ENCODE measurements around the gene ALDH8A1. TPM values are rescaled to one million over a fixed set of nuclear protein-coding genes. Genes with fewer than 3 reads are reported as not detected.

The ALDH8A1 gene, protein sequence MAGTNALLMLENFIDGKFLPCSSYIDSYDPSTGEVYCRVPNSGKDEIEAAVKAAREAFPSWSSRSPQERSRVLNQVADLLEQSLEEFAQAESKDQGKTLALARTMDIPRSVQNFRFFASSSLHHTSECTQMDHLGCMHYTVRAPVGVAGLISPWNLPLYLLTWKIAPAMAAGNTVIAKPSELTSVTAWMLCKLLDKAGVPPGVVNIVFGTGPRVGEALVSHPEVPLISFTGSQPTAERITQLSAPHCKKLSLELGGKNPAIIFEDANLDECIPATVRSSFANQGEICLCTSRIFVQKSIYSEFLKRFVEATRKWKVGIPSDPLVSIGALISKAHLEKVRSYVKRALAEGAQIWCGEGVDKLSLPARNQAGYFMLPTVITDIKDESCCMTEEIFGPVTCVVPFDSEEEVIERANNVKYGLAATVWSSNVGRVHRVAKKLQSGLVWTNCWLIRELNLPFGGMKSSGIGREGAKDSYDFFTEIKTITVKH
- 0.19 TPM for total RNA-seq
- long read RNA-seq = 0 reads

DNA sequence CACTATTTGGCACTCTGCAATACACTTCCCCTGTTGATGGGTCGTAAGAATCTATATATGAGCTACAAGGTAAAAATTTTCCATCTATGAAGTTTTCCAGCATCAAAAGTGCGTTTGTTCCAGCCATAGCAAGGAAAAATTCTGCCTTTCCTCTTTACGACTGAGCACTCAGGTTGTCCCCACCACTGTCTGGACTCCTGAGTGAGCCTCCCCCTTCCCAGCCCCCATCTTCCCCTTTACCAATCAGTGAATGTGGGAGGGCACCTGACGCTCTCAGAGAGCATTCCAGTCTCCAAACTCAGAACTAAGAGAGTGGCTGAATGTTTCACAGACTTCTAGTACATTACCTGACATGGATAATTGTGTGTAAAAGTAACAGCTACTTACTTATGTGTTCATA, at the start of gene ALDH8A1:
ALDH8A1 (minus strand) TSS at position 175 of the 400 bp plus-strand sequence; CDS start at position 127, 48 bp downstream.
- ATAC-seq (ENCODE audit: poor library complexity) (no peak), DNase-seq (no peak)
- intact Hi-C loops (cut with DNase I) = no loop called here

- DNase-seq (no peak), ATAC-seq (ENCODE audit: poor library complexity) (no peak)
- intact Hi-C loops (cut with DNase I) = no loop called here
Observed at GRCh38 chr6:134999107-134999506, 49.2 kb upstream of the ALDH8A1 start.

DNA sequence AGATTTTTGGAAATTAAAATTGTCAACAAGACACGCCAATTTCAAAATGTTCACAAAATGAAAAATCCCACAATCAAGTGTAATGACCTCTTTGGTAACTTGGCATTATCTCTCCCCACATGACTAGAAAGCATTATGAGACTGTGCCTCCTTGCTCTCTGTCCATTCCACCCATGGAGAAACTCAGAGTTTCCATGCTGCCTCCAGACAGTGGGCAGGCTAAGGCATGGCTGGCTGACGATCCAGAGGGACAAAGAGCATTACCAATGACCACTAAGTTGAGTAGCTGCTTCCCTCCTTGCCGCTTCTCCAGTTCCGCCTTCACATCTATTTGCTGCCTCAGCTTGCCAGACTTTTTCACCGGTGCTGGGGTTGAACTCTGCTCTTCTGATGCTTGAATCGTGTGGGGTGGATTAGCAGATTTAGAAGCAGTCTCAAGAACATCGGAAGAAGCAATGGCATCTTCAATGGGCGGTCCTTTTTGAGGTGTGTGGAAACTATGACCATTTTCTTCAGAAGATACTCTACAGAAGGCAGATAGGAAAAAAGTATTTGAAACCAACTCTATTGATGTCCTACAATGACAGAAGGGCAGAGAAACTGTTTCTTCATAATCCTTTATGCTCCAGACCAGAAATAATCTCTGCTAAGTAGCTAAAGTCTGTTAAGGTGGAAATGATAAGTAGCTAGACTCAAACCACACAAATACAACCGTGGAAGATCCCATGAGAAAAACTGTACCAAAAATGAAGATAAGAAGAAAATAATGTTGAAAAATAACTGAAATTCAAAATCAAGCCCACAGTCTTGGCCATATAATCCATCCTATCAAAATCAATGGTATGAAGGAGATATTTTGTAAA, 47.5 kb upstream of the ALDH8A1 start:
- ATAC-seq (ENCODE audit: poor library complexity) (no peak), DNase-seq (no peak)
- intact Hi-C loops (cut with DNase I) = no loop called here

DNA sequence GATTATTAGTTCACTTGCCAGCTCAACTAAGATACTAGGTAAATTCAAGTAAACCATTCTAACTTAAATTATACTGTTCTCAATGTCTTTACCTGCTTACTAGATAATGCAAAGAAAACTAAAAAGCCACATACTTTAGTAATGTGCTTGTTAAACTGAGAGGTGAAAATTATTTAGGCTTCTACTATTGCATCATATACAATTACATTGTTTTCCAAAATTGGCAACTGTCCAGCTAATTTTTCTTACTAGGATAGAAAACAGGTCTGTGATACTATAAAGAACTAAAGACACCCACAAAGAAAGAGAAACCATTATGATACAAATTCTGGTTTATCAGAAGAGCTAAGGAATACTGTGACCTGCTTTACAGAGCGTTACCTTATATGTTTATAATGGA, 45.6 kb upstream of the ALDH8A1 start:
- ATAC-seq (ENCODE audit: poor library complexity) (no peak), DNase-seq (no peak)
- intact Hi-C loops (cut with DNase I) = no loop called here

- ATAC-seq (ENCODE audit: poor library complexity) = no peak
- DNase-seq = no peak
- intact Hi-C loops (cut with DNase I) = no loop called here
Observed at GRCh38 chr6:134994431-134994830, 44.5 kb upstream of the ALDH8A1 start.

- DNase-seq (no peak), ATAC-seq (ENCODE audit: poor library complexity) (no peak)
- intact Hi-C loops (cut with DNase I) = no loop called here
Observed at GRCh38 chr6:134992155-134992554, 42.3 kb upstream of the ALDH8A1 start.

GRCh38 chr6:134990262-134990661, 40.4 kb upstream of the ALDH8A1 start:
- no peak for ATAC-seq (ENCODE audit: poor library complexity)
- DNase-seq = no peak
- intact Hi-C loops (cut with DNase I) = no loop called here

DNA sequence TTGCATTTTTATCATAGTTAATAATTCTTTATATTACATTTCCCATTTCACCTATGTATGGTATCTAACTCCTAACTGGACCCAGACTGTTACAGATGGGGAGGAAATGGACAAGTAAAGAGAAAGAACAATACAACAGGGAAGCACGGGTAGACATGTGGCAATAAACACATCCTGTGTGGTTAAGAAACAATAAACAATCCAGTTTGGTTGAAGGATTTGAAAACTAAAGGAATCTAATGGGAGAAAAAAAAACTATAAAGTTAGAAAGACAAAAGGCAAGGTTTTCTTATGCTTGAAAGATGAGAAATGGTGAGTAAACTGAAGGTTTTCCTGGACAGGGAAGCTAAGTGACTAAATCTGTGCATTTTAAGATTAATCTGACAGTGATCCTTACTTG, 34.9 kb upstream of the ALDH8A1 start:
- ATAC-seq (ENCODE audit: poor library complexity) (no peak), DNase-seq (no peak)
- intact Hi-C loops (cut with DNase I) = no loop called here

DNA sequence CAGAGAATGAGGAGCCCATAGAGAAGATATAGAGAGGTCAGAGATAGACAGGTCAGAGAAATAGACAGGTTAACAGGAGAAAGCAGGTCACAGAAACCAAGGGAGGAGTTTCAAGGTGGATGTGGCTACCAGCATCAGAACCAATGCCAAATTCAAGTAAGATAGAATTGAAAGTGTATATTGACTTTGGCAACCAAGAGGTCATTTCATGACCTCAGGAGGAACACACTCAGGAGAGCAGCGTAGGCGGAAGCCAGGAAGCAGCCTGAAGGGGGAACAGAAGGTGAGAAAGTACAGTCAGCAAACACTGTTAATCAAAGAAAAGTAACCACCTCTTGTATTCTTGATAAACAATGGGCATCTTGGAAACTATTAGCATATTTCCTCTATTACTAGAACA, 33.9 kb upstream of the ALDH8A1 start:
- intact Hi-C loops (cut with DNase I) = no loop called here
- no peak for DNase-seq
- ATAC-seq (ENCODE audit: poor library complexity) = no peak

DNA sequence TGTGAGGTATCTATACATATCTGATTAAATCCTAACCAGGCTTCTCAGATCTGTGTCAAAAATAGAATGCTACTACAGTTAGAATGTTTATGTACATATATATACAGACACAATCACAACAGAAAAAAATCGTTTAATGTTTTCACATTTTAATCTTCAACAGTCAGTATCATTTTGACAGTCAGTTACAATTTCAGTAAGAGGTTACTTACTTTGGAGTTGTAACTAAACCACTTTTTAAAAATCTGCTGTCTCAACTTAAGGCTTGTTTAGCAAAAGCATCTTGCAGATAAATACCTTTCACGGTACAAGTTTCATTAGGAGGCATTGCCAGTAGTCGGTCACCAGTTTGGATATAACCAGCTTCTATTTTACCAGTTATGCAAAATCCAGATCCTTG, 32.3 kb upstream of the ALDH8A1 start:
- ATAC-seq (ENCODE audit: poor library complexity) = no peak
- intact Hi-C loops (cut with DNase I) = no loop called here
- no peak for DNase-seq

GRCh38 chr6:134980846-134981245, 30.9 kb upstream of the ALDH8A1 start:
- ATAC-seq (ENCODE audit: poor library complexity) (no peak), DNase-seq (no peak)
- intact Hi-C loops (cut with DNase I) = no loop called here

GRCh38 chr6:134979142-134979541, 29.2 kb upstream of the ALDH8A1 start:
- DNase-seq = no peak
- intact Hi-C loops (cut with DNase I) = no loop called here
- ATAC-seq (ENCODE audit: poor library complexity) = no peak

- intact Hi-C loops (cut with DNase I) = no loop called here
- DNase-seq (no peak), ATAC-seq (ENCODE audit: poor library complexity) (no peak)
Observed at GRCh38 chr6:134974370-134974769, 24.5 kb upstream of the ALDH8A1 start.

GRCh38 chr6:134967711-134968110, 17.8 kb upstream of the ALDH8A1 start:
- intact Hi-C loops (cut with DNase I) = no loop called here
- ATAC-seq (ENCODE audit: poor library complexity) = no peak
- no peak for DNase-seq

GRCh38 chr6:134964451-134965203, 14.7 kb upstream of the ALDH8A1 start:
- intact Hi-C loops (cut with DNase I) = no loop called here
- ATAC-seq (ENCODE audit: poor library complexity) (no peak), DNase-seq (no peak)

- ATAC-seq (ENCODE audit: poor library complexity) (no peak), DNase-seq (no peak)
- intact Hi-C loops (cut with DNase I) = no loop called here
Observed at GRCh38 chr6:134962421-134962820, 12.5 kb upstream of the ALDH8A1 start.

DNA sequence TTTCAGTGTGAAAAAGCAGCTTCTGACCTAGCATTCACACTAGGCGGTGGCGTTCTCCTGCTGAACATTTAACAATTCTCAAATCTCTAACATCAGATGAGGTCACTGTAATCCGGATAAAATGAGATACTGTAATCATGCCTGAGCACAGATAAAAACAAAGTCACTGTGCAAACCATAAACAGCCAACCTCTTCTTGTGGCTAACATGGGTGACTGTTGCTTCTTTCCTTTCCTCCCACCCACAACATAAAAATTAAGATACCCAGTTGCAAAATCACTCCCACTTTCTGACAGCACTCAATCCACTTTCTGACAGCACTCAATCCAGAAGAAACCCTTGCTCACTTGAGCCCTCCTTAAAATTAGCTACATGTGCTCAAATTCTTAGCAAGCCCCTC, 11.5 kb upstream of the ALDH8A1 start:
- intact Hi-C loops (cut with DNase I) = no loop called here
- ATAC-seq (ENCODE audit: poor library complexity) = no peak

GRCh38 chr6:134959603-134960002, 9.7 kb upstream of the ALDH8A1 start:
- no peak for DNase-seq
- ATAC-seq (ENCODE audit: poor library complexity) = no peak
- intact Hi-C loops (cut with DNase I) = no loop called here

More for the DNA sequence above, 11.5 kb upstream of the ALDH8A1 start:
- DNase-seq = no peak

GRCh38 chr6:134956676-134957075, 6.8 kb upstream of the ALDH8A1 start:
- no peak for ATAC-seq (ENCODE audit: poor library complexity)
- intact Hi-C loops (cut with DNase I) = no loop called here
- no peak for DNase-seq
